ENCODE results near the gene CDKL5.
A peak's percentile ranks its signal among the peaks of the same experiment; 100 is the strongest.

CDKL5 gene

GRCh38 chrX:18652636-18653035 is 227.2 kb downstream of the CDKL5 start:
- DNase-seq: no peak

GRCh38 chrX:18654875-18655836 is 229.7 kb downstream of the CDKL5 start:
- no peak for DNase-seq

GRCh38 chrX:18661273-18661672 is 235.9 kb downstream of the CDKL5 start:
- DNase-seq: no peak

GRCh38 chrX:18664947-18665346 is 239.5 kb downstream of the CDKL5 start:
- no peak for DNase-seq

- peak; percentile 51 for DNase-seq
Measured at GRCh38 chrX:18666614-18667013, 241.2 kb downstream of the CDKL5 start.

- DNase-seq: peak; percentile 79
Measured at GRCh38 chrX:18668071-18668835, 242.8 kb downstream of the CDKL5 start.

GRCh38 chrX:18672008-18672407 is 246.6 kb downstream of the CDKL5 start, which contains the start of gene RS1:
Gene RS1, minus strand, starts transcription at chrX:18672108. Its CDS starts 40 bp downstream, at chrX:18672068.
- DNase-seq: no peak

GRCh38 chrX:18674417-18674787 is 249.0 kb downstream of the CDKL5 start:
- no peak for DNase-seq

GRCh38 chrX:18674788-18675735 is 249.7 kb downstream of the CDKL5 start:
- DNase-seq: peak; percentile 74

GRCh38 chrX:18676050-18676449 is 250.6 kb downstream of the CDKL5 start:
- DNase-seq: no peak

- no peak for DNase-seq
Measured at GRCh38 chrX:18676470-18676869, 251.1 kb downstream of the CDKL5 start.

GRCh38 chrX:18677161-18677869 is 251.9 kb downstream of the CDKL5 start:
- peak; percentile 46 for DNase-seq

GRCh38 chrX:18681996-18682395 is 256.6 kb downstream of the CDKL5 start:
- DNase-seq: no peak

GRCh38 chrX:18682979-18683387 is 257.6 kb downstream of the CDKL5 start:
- peak; percentile 65 for DNase-seq

- DNase-seq: peak; percentile 40
Measured at GRCh38 chrX:18687856-18688495, 262.6 kb downstream of the CDKL5 start.

- peak; percentile 30 for DNase-seq
Measured at GRCh38 chrX:18691431-18691830, 266.0 kb downstream of the CDKL5 start.

- no peak for DNase-seq
Measured at GRCh38 chrX:18692541-18692940, 267.1 kb downstream of the CDKL5 start.

GRCh38 chrX:18696653-18697052 is 271.2 kb downstream of the CDKL5 start:
- DNase-seq: no peak

- DNase-seq: no peak
Measured at GRCh38 chrX:18698737-18699650, 273.6 kb downstream of the CDKL5 start.
